K562 (cell line): ENCODE measurements around the gene RNF40. TPM values are rescaled to one million over a fixed set of nuclear protein-coding genes. Genes with fewer than 3 reads are reported as not detected.

Experiments
- CHD1 ChIP-seq: fragments of 200-600 bp; sonication (generic); IDR thresholded peaks from one replicate; pipeline ENCODE4 v1.6.1; 2012; ENCODE audit warnings: mild to moderate bottlenecking, moderate library complexity, low read length, inconsistent platforms
- NELFE ChIP-seq: IDR thresholded peaks from 2 replicates; pipeline ENCODE4 v1.6.1; 2011; ENCODE audit warnings: mild to moderate bottlenecking; ENCODE audit not compliant: insufficient read depth, insufficient read length
- NUFIP1 ChIP-seq: fragments of 450-650 bp; IDR thresholded peaks from 2 replicates; pipeline ENCODE4 v1.6.1; 2018; ENCODE audit not compliant: partially characterized antibody
- PHB2 ChIP-seq: fragments of 450-650 bp; IDR thresholded peaks from 2 replicates; pipeline ENCODE4 v1.6.1; 2017; ENCODE audit warnings: low read depth
- POLR2A ChIP-seq: fragments of 450-650 bp; conservative IDR thresholded peaks from 2 replicates; pipeline ENCODE4 v1.6.1; 2016
- POLR2G ChIP-seq: fragments of 200-400 bp; formaldehyde crosslinking; IDR thresholded peaks from 2 replicates; pipeline ENCODE4 v1.6.1; 2017; ENCODE audit warnings: low read depth, mild to moderate bottlenecking, antibody characterized with exemption, low read length, moderate library complexity
- RBM22 ChIP-seq: fragments of 200-400 bp; formaldehyde crosslinking; IDR thresholded peaks from 2 replicates; pipeline ENCODE4 v1.6.1; 2018; ENCODE audit warnings: low read length, low read depth; ENCODE audit not compliant: poor library complexity, severe bottlenecking
- TEAD4 ChIP-seq, 2 experiments: sonication (generic) in 1 of 2; formaldehyde crosslinking in 1 of 2; IDR thresholded peaks; 2 replicates each; pipeline versions ENCODE4 v1.6.1 to v1.8.0; 2012 to 2022; ENCODE audit warnings: borderline replicate concordance in 1 of 2, inconsistent platforms in 1 of 2, low read length in 1 of 2, mild to moderate bottlenecking in 1 of 2, missing genetic modification reagents in 1 of 2
- ZNF140 ChIP-seq: fragments of 250-450 bp; sonication (Bioruptor Pico); IDR thresholded peaks from 2 replicates; pipeline ENCODE4 v1.8.0; 2021; ENCODE audit warnings: moderate library complexity, mild to moderate bottlenecking, inconsistent platforms
- ZNF408 ChIP-seq: fragments of 250-450 bp; sonication (Bioruptor Pico); IDR thresholded peaks from 2 replicates; pipeline ENCODE4 v1.4.0; 2020; ENCODE audit warnings: low read depth, mild to moderate bottlenecking, moderate library complexity
- polyA plus RNA-seq, 8 experiments: library from polyadenylated mRNA; depleted of rRNA in 4 of 8; stranded (reverse) in 5 of 8; unstranded in 3 of 8; fragments of >200 nt; fragmentation: Nextera tagmentation in 2 of 8; fragmentation: Illumina TruSeq in 1 of 8; extraction: Ambion mirVana in 2 of 8; extraction: Trizol in 1 of 8; gene quantifications; 2 replicates each; pipeline versions ENCODE4 v1.2.1 to v1.2.3, GENCODE V29; 2011 to 2014; ENCODE audit warnings: inconsistent platforms in 1 of 8, missing spikeins in 1 of 8
- total RNA-seq, 7 experiments: library from RNA; depleted of rRNA in 6 of 7; stranded (reverse); fragments of >200 nt in 6 of 7; fragmentation: Illumina TruSeq in 2 of 7; extraction: Trizol in 2 of 7; gene quantifications; 2 replicates each; pipeline versions ENCODE4 v1.2.1 to v1.2.3, GENCODE V29; 2011 to 2021; ENCODE audit warnings: low replicate concordance in 1 of 7
- TF ChIP-seq, protein P1 (sequence below): sonication (generic); formaldehyde crosslinking; IDR thresholded peaks from 2 replicates; pipeline ENCODE4 v1.8.0; 2022; ENCODE audit warnings: missing genetic modification reagents, mild to moderate bottlenecking, moderate library complexity, borderline replicate concordance
- TF ChIP-seq, protein P2 (sequence below), 3 experiments: fragments of 200-800 bp in 1 of 3; sonication (Bioruptor generic) in 1 of 3; sonication (generic) in 1 of 3; formaldehyde crosslinking in 1 of 3; IDR thresholded peaks; 2 replicates each; pipeline versions ENCODE4 v1.6.1 to v1.8.0; 2016 to 2022; ENCODE audit warnings: mild to moderate bottlenecking in 2 of 3, missing compliant biosample characterization in 2 of 3, missing genetic modification characterization in 2 of 3, missing genetic modification reagents in 1 of 3

The RNF40 gene
- total and polyA plus RNA-seq, 9 of the 15 experiments (the other 6 are each of a cell fraction or from before 2014, with no cell fraction given), result 6.2 to 129 (median 81.5) TPM

DNA sequence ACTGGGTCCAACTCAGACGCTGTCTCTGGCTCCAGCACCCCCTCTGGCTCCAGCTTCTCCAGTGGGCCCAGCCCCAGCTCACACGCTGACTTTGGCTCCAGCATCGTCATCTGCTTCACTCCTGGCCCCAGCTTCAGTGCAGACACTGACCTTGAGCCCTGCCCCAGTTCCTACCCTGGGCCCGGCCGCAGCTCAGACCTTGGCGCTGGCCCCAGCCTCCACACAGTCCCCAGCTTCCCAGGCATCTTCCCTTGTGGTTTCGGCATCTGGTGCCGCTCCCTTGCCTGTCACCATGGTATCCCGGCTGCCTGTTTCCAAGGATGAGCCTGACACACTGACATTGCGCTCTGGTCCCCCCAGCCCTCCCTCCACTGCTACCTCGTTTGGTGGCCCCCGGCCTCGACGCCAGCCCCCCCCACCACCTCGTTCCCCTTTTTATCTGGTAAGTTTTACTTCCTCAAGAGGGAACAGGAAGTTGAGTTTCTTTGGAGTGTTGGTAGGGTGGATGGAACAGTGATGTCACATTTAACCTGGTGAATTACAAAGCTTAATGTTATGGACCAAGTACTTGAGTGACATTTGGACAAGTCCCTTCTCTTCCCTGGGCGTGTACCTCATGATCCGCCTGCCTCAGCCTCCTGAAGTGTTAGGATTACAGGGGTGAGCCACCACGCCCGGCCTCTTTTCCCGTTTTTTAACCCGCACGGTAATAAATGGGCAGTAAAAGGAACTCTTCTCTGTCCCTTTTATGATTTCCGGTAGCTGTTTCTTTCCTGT is 37.3 kb upstream of the RNF40 start (continued):
- TF ChIP-seq TEAD4 (IDR thresholded peaks at IDR 0.05; ENCODE audit: low read length) (no peak), TEAD4 (CRISPR knock-in tag; IDR thresholded peaks at IDR 0.05; ENCODE audit: borderline replicate concordance) (no peak), POLR2A (0 out of 2 replicates have a peak, but pooled peaks have one; percentile 7), ZNF140 (CRISPR knock-in tag) (no peak), PHB2 (no peak), CHD1 (no peak), NUFIP1 (no peak), NELFE (no peak), POLR2G (peak; percentile 51), RBM22 (no peak), ZNF408 (CRISPR knock-in tag) (no peak)
- TF ChIP-seq, protein P1, sequence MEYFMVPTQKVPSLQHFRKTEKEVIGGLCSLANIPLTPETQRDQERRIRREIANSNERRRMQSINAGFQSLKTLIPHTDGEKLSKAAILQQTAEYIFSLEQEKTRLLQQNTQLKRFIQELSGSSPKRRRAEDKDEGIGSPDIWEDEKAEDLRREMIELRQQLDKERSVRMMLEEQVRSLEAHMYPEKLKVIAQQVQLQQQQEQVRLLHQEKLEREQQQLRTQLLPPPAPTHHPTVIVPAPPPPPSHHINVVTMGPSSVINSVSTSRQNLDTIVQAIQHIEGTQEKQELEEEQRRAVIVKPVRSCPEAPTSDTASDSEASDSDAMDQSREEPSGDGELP (CRISPR knock-in tag), result no peak
- TF ChIP-seq, protein P2, sequence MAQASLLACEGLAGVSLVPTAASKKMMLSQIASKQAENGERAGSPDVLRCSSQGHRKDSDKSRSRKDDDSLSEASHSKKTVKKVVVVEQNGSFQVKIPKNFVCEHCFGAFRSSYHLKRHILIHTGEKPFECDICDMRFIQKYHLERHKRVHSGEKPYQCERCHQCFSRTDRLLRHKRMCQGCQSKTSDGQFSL (CRISPR knock-in tag; IDR thresholded peaks at IDR 0.05), result peak; percentile 59; the same call in 1 of the 2 replicates
- TF ChIP-seq, protein P2 (tag; IDR thresholded peaks at IDR 0.05), result no peak
